Neuron (in vitro differentiated cells): ENCODE measurements around the gene PPM1L.

Source experiments
- H2AFZ ChIP-seq: one replicate; pipeline ENCODE4 v1.6.1; 2013; ENCODE audit warnings: low read depth, mild to moderate bottlenecking, inconsistent platforms, low read length, moderate library complexity
- H3K27me3 ChIP-seq: one replicate; pipeline ENCODE4 v1.6.1; 2013; ENCODE audit warnings: low read length; ENCODE audit not compliant: insufficient read depth
- H3K36me3 ChIP-seq: one replicate; pipeline ENCODE4 v1.6.1; 2013; ENCODE audit warnings: low read length; ENCODE audit not compliant: insufficient read depth
- H3K4me1 ChIP-seq: one replicate; pipeline ENCODE4 v1.6.1; 2013; ENCODE audit warnings: low read length; ENCODE audit not compliant: insufficient read depth
- H3K4me3 ChIP-seq: 2 replicates; pipeline ENCODE4 v1.5.1; 2013; ENCODE audit warnings: mild to moderate bottlenecking, low read length, moderate library complexity
- H3K9me3 ChIP-seq: one replicate; pipeline ENCODE4 v1.6.1; 2013; ENCODE audit warnings: low read length

PPM1L gene

GRCh38 chr3:160801386-160802118 lies 45.5 kb downstream of the PPM1L start:
- H2AFZ ChIP-seq = no peak overlapping the region
- no peaks in the 10 kb centered on the region for H3K4me1 ChIP-seq
- H3K4me3 ChIP-seq = no peak overlapping the region
- no peaks in the 10 kb centered on the region for H3K27me3 ChIP-seq
- H3K9me3 ChIP-seq = no peaks in the 10 kb centered on the region
- no peaks in the 10 kb centered on the region for H3K36me3 ChIP-seq

DNA sequence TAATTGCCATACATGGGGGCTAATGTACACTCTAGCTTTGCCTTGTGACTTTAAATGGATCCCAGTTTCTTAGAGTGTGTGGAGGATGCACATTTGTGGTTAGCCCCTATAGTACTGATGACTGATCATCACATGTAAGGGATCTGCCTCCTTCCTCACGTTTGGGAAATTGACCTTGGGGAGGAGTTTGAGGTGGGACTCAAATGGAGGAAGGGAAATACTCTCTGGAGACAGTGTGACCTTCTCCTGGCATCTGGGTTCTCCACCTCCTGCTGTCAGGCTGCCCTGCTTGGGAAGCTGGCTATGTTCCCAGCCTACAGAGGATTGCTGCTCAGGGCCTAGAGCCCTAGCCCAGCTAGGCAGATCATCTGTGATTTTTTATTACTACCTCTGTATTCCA lies 48.7 kb downstream of the PPM1L start:
- no peak overlapping the region for H3K4me3 ChIP-seq
- H3K4me1 ChIP-seq = peaks cover 9% of the 10 kb centered on the region
- H3K9me3 ChIP-seq = no peaks in the 10 kb centered on the region
- H3K27me3 ChIP-seq = no peaks in the 10 kb centered on the region
- H2AFZ ChIP-seq = no peak overlapping the region
- no peaks in the 10 kb centered on the region for H3K36me3 ChIP-seq

DNA sequence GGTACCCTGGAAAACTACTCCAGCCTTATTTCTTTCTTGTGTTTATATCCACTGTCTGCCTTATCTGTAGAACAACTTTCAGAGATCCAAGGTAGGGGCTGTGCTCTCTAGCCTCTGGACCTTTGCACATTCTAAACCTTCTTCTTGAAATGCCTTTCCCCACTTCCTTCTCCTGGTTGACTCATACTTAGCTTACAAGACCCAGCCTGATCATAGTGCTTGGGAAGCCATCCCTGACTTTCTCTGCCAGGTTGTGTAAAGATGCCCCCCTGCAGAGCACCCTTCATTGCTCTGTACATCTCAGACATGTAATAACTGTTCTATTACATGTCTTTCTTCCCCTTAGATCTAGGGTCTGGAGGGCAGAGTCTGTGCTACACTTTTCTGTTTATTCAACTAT lies 50.1 kb downstream of the PPM1L start:
- no peaks in the 10 kb centered on the region for H3K27me3 ChIP-seq
- H3K4me3 ChIP-seq = no peak overlapping the region
- no peaks in the 10 kb centered on the region for H3K36me3 ChIP-seq
- peaks cover 13% of the 10 kb centered on the region for H3K4me1 ChIP-seq
- no peak overlapping the region for H2AFZ ChIP-seq
- H3K9me3 ChIP-seq = no peaks in the 10 kb centered on the region

- H3K9me3 ChIP-seq = no peaks in the 10 kb centered on the region
- H3K36me3 ChIP-seq = no peaks in the 10 kb centered on the region
- H2AFZ ChIP-seq = no peak overlapping the region
- no peaks in the 10 kb centered on the region for H3K27me3 ChIP-seq
- no peak overlapping the region for H3K4me3 ChIP-seq
- peaks cover 19% of the 10 kb centered on the region for H3K4me1 ChIP-seq
These were observed 50.7 kb downstream of the PPM1L start for GRCh38 chr3:160806686-160807085.

- Histone ChIP-seq H3K9me3 (no peaks in the 10 kb centered on the region), H3K36me3 (no peaks in the 10 kb centered on the region), H3K4me1 (peaks cover 25% of the 10 kb centered on the region), H2AFZ (no peak overlapping the region), H3K27me3 (no peaks in the 10 kb centered on the region), H3K4me3 (no peak overlapping the region)
These were observed 52.8 kb downstream of the PPM1L start for GRCh38 chr3:160808838-160809237.

GRCh38 chr3:160809453-160809852 lies 53.4 kb downstream of the PPM1L start:
- H3K36me3 ChIP-seq = no peaks in the 10 kb centered on the region
- H2AFZ ChIP-seq = no peak overlapping the region
- no peaks in the 10 kb centered on the region for H3K9me3 ChIP-seq
- H3K4me3 ChIP-seq = no peak overlapping the region
- H3K4me1 ChIP-seq = peaks cover 25% of the 10 kb centered on the region
- no peaks in the 10 kb centered on the region for H3K27me3 ChIP-seq

- Histone ChIP-seq H3K36me3 (no peaks in the 10 kb centered on the region), H2AFZ (no peak overlapping the region), H3K4me3 (no peak overlapping the region), H3K27me3 (no peaks in the 10 kb centered on the region), H3K9me3 (no peaks in the 10 kb centered on the region), H3K4me1 (peaks cover 25% of the 10 kb centered on the region)
These were observed 54.6 kb downstream of the PPM1L start for GRCh38 chr3:160810362-160811236.

DNA sequence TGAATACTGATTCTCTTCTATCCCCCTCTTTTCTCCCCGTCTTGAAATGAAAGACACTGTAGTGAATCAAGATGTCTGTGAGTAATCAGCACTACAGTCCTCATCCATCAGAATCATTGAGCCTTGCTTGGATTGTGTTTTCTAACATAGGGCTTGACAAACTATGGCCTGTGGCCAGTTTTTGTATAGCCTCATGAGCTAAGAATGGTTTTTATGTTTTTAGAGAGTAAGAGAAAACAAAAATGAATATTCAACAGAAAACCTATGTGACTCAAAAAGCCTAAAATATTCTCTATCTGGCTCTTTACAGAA lies 55.2 kb downstream of the PPM1L start:
- Histone ChIP-seq H3K9me3 (no peaks in the 10 kb centered on the region), H3K27me3 (no peaks in the 10 kb centered on the region), H3K36me3 (no peaks in the 10 kb centered on the region), H3K4me1 (peaks cover 25% of the 10 kb centered on the region), H3K4me3 (no peak overlapping the region), H2AFZ (no peak overlapping the region)

- Histone ChIP-seq H3K36me3 (no peaks in the 10 kb centered on the region), H2AFZ (no peak overlapping the region), H3K4me1 (peaks cover 25% of the 10 kb centered on the region), H3K27me3 (no peaks in the 10 kb centered on the region), H3K4me3 (no peak overlapping the region), H3K9me3 (no peaks in the 10 kb centered on the region)
These were observed 56.3 kb downstream of the PPM1L start for GRCh38 chr3:160812304-160812703.

DNA sequence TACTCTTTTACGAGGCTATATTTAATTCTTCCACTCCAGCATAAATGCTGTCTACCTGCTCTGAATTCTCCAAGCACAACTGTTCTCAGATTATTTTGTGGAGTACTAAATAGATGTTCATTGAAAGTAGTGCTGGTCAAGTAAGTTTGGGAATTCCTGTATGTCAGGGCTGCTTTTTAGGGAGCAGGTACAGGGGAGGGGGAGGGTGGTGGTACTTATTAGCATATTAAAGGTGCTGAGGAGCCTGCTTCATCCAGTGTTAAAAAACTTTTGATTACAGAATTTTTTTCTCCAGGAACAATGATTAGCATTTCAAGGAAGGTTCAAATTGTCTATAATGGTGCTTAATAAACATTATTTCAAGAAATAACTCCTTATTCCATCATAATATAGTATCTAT lies 59.2 kb downstream of the PPM1L start:
- Histone ChIP-seq H3K36me3 (no peaks in the 10 kb centered on the region), H3K4me3 (no peak overlapping the region), H3K4me1 (peaks cover 16% of the 10 kb centered on the region), H3K9me3 (no peaks in the 10 kb centered on the region), H3K27me3 (no peaks in the 10 kb centered on the region), H2AFZ (no peak overlapping the region)

DNA sequence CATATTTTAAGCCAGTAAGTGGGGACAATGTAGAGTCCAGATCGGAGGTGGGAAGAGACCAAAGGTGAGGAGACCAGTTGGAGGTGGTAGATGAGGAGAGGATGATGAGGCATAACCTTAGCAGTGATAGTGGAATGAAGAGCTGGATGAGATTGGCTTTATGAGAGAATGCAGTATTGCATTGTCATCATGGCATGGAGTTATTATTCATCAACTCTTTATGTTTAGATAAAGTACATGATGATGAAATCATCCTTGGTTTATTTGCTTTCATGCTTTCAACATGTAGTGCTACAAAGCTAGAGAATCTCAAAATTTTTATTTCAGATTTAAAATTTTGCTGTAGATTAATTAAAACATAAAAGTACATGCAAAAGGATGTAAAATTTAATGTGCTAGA lies 64.0 kb downstream of the PPM1L start:
- Histone ChIP-seq H3K9me3 (no peaks in the 10 kb centered on the region), H3K27me3 (no peaks in the 10 kb centered on the region), H3K4me1 (peaks cover 13% of the 10 kb centered on the region), H3K36me3 (no peaks in the 10 kb centered on the region), H3K4me3 (no peak overlapping the region), H2AFZ (no peak overlapping the region)

DNA sequence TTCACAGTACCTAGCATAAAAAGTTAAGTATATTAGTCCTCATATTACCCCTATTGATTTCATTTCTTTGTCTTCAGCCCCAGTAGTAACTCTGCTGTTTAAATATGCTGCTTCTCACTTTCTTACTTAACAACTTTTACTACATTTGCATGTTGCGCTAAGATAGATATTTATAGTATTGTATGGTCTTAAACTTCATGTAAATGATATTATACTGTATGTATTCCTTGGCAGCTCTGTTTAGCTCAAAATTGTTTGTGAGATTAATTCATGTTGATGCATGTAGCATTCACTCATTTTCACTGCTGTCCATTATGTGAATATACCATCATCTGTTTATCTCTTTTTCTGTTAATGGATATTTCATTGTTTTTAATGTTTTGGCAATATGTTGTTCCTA lies 64.4 kb downstream of the PPM1L start:
- Histone ChIP-seq H2AFZ (no peak overlapping the region), H3K36me3 (no peaks in the 10 kb centered on the region), H3K27me3 (no peaks in the 10 kb centered on the region), H3K9me3 (no peaks in the 10 kb centered on the region), H3K4me3 (no peak overlapping the region), H3K4me1 (peaks cover 16% of the 10 kb centered on the region)

DNA sequence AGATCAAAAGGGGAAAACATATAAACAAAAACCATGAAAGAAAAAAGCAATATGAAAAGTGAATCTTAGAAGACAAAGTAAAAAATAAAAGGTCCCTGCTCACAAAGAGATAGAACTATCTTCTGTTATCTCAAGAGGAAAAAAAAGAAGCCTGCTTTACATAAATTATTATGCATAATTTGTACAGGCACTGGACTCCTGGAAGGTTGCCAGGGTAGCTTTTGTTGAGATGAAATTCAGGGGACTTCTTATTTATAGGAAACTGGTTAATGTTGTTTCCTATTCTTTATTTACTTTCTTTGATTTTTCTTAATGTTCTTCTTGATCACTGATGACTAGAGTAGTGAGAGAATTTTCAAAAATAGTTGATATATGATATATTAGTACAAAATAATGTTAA lies 66.9 kb downstream of the PPM1L start:
- H3K4me1 ChIP-seq = peaks cover 24% of the 10 kb centered on the region
- no peak overlapping the region for H3K4me3 ChIP-seq
- no peaks in the 10 kb centered on the region for H3K27me3 ChIP-seq
- H2AFZ ChIP-seq = no peak overlapping the region
- no peaks in the 10 kb centered on the region for H3K36me3 ChIP-seq
- no peaks in the 10 kb centered on the region for H3K9me3 ChIP-seq
